HS-27A (cell line): Measurements from ENCODE around the gene GINM1.

Experiments
- DNase-seq: peaks from one replicate; pipeline ENCODE4 v3.0.0-alpha.2; 2012; ENCODE audit warnings: low read depth, missing footprints

GINM1 gene, protein sequence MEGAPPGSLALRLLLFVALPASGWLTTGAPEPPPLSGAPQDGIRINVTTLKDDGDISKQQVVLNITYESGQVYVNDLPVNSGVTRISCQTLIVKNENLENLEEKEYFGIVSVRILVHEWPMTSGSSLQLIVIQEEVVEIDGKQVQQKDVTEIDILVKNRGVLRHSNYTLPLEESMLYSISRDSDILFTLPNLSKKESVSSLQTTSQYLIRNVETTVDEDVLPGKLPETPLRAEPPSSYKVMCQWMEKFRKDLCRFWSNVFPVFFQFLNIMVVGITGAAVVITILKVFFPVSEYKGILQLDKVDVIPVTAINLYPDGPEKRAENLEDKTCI

DNA sequence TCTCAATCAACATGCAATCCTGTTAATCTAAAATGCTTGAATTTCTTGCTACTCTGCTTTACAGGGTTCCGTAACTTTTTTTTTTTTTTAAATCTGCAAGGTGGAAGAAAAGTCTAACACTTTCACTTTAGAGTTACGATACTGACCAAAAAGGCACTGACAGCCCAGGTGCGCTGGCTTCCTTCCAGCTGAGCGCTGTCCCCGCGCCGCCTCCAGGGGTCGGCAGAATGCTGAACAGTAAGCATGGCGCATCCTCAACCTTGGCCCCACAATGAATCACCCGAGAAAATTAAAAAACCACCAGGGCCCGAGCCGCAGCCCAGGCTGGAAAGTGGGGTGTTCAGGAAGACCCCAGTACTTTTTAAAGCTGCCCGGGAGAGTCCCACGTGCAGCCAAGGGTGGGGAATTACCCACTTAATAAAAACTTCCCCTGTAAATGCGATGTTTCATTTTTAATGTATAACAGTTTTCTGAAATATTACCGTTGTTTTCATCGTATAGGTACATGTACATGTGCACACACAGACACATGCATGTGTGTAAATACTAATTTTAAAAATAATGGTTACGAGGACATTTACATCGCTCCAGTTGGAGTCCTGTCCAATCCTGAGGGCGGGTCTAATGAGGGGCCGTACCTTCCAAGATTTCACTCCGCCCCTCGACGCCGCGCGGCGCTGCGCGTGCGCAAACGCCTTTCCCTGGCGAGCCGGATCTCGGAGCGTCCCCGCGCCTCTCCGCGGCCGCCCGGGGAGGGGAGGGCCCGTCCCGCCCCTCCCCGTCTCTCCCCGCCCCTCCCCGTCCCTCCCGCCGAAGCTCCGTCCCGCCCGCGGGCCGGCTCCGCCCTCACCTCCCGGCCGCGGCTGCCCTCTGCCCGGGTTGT, at the start of gene GINM1:
Gene GINM1, plus strand, starts transcription at position 849 of the 883 bp plus-strand sequence. CDS start 40 bp downstream, outside the sequence.
- peak; percentile 89 for DNase-seq

DNA sequence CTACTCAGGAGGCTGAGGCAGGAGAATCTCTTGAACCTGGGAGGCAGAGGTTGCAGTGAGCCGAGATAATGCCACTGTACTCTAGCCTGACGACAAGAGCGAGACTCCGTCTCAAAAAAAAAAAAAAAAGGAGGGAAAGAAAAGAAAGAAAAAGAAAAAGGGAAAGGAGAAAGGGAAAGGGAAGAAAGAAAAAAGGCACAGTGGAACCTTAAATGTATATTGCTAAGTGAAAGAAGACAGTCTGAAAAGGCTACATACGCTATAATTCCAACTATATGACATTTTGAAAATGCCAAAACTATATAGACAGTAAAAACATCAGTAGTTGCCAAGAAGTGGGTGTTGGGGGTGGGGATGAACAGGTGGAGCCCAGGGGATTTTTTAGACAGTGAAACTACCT, 36.5 kb upstream of the GINM1 start:
- DNase-seq, result no peak

DNA sequence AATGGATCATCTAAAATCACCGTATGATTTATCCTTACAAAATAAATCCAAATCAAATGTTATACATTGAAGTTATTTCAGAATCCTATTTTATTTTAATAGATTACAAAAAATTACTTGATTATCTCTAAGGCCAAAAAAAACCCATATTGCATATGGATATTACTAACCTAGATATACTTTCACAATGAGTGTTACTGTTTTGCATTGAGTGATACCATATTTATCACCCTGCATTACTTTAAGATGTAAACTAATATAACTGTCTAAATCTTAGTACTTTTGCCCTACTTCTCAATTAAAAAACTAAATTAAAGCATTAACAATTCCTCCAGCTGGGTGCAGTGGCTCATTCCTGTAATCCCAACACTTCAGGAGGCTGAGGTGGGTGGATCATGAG, 31.4 kb upstream of the GINM1 start:
- no peak for DNase-seq

DNA sequence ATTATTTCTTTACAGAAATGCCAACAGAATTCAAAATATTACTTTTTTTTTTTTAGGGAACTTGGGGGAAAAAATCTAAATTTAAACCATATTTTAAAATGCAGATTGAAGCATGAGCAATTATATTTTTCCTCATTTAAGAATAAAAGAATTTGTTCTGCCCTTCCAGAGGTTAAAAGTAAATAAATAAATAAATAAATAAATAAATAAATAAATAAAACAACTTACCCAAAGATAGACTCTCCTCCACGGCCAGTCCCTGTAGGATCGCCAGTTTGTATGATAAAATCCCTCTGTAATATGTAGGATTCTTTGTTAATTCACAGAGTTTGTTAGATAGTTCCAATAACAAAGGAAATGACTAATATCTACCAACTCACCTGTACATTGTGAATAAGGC, 25.0 kb upstream of the GINM1 start:
- no peak for DNase-seq

DNA sequence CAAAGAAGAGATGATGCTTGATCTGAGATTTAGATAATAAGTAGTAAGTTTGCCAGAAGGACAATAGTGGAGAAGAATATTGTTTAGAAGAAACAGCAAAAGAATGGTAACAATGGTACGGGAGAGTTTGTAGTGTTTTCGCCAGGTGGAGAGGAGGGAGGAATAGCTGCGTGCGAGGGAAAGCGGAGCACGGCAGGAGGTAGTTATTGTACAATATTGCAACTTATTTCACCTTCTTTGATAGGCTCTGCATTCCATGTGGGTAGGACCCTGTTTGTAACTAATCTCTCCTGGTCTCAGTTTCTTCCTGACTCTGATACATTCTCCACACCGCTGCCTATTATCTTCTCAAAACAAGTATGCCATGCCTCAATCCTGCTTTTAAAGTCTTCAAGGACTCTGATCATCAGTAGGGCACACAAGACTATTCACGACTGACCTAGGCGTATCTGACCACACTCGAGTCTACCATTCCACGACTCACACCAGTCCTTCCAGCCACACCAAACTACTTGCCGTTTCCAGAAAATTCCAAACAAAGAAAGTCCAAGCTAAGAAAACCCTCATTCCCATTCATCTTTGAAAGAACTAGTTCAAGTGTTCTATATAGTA, 21.4 kb upstream of the GINM1 start:
- DNase-seq, result no peak

DNA sequence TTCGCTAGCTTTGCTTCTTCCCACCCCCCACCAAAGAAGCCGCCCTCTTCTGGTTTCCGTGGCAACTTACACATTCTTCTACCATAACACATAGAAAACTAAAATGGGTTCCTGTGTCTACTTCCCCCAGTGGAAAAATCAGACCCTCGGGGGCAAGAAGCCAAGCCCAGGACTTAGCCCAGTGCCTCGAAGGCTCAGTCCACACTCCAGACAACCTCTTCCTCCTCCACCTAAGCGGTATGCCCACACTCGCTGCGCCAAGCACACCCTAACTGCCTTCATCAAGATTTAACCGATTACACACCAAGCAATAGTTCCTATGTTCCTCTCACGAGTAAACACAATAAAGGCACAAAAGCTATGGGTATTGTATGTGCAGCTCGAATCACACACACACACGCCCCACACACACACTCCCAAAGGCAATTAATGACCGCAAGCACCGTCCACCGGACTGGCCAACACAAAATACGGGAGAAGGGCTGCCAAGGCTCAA, 20.9 kb upstream of the GINM1 start:
- DNase-seq, result no peak

DNA sequence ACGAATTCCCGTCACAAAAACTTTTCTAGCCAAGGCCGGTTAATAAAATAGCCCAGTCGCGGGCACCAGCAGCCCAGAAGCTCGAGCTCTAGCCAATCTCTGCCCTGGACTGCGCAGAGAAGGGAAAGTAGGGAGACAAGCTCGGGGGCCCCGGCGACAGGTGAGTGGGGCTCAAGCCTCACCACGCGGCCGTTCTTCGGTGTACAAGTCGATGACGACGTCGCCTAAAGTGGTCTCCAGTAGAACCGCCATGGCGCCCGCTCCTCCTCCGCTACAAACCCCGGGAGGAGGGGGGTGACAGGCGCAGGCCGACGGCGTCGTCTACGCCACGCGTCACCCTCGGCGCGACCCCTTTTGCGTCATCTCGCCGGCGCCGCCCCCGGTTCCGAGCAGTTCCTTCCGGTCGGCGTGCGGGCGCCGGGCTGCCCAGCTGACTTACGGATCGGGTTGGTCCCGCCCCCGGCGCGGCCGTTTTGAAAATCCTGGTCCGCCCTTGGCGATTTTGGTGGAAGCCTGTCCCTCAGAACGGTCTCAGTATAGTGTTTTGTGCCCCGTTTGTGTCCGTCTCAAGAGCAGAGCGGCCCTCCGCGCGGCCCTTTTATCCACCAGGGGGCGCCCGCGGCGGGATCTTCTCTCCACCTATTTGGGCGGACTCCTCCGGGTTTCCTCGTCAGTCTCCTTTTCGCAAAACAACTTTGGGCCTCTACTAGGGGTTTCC, 20.3 kb upstream of the GINM1 start, which contains the start of gene PPIL4:
Gene PPIL4, minus strand, starts transcription at position 290 of the 718 bp plus-strand sequence. Its CDS starts 38 bp downstream, at position 252.
- DNase-seq, result peak; percentile 86

DNA sequence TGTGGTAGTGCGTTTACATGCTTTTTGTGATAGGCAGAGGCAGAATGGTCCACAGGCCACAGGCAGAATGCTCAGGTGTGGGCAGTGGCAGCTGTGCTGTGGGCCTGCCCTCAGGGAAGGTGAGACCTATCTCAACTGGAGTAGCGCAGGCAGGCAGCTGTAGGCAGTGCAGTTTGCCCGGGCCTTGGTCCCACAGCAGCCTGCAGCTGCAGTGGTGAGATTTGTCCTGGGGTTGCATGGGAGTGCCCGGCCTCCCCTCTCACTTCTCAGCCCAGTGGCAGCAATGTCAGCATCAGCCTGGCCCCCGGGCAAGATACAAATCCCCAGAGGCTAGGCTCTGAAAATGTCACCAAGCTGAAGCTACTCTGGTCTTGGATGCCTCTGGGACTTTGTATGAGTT, 14.3 kb upstream of the GINM1 start:
- no peak for DNase-seq

DNA sequence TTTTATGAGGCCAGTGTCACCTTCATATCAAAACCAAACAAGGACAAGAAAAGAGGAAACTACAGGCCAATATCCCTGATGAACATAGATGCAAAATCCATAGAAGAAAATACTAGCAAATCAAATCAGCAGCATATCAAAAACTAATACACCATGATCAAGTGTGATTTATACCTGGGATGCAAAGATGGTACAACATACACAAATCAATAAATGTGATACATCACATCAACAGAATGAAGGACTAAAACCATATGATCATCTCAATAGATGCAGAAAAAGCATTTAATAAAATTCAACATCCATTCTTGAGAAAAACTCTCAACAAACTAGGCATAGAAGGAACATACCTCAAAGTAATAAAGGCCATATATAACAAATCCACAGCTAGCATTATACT, 8.1 kb upstream of the GINM1 start:
- no peak for DNase-seq

DNA sequence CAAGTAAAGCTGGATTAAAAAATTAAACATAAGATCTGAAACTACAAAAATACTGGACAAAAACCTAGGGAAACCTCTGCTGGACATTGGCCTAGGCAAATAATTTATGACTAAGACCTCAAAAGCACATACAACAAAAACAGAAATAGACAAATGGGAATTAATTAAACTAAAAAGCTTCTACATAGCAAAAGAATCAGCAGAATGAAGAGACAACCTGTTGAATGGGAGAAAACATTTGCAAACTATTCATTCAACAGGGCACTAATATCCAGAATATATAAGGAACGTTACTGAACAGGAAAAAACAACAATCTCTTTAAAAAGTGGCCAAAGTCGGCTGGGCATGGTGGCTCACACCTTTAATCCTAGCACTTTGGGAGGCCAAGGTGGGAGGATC, 6.8 kb upstream of the GINM1 start:
- no peak for DNase-seq

DNA sequence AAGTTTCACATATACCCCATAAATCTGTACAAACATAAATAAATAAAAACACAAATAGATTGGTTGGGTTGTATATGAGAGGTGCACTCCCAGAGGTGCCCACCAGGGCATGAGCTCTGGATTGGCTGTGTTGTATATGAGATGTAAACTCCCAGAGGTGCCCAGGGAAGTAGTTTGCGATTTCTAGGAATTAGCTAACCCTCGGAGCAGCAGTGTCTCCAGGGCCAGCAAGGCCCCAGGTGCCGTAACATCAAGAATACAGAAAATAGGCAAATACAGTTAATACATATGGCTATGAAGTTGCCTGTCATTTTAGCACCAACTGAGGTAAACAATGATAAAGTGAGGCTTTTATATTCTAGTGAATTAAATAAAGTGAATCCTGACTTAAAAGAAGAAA, 5.4 kb upstream of the GINM1 start:
- no peak for DNase-seq

DNA sequence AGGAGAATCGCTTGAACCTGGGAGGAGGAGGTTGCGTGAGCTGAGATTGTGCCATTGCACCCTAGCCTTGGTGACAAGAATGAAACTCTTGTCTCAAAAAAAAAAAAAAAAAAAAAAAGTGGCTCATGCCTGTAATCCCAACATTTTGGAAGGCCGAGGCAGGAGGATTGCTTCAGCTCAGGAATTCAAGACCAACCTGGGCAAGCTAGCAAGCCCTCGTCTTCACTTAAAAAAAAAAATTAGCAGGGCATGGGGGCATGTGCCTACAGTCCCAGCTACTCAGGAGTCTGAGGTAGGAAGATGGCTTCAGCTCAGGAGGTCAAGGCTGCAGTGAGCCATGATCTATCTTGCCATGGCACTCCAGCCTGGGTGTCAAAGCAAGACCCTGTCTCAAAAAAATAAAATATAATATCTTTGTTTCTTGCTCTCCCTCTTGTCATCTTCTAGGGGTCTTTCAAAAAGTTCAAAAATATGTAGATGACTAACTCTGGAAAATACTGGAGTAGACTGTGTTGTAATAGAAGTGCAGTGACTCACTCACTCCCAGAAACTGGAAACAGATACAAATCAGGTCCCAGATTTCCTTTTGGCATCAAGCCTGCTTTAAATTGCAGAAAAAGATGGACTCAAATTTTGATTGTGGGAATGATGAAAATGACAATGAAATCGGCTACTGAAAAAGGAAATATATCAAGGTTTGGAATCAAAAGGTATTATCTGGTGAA, 2.8 kb upstream of the GINM1 start:
- peak; percentile 50 for DNase-seq

DNA sequence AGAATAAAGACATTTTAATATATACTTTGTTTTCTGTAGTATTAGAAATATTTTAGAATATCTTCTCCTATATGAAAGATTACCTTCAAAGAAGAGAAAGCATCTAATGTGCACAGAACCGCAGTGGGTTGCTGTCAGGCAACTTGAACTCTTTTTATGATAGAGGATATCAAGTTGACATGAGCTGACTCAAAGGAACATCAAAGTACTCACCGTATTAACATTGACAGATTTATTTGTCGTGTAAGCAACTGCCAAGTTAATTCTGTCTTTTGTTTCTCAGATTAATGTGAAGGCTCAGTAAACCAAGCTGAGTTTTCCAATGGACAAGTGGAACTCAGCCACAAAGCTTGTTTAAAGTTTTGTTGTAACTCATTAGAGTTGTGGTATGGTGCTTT, 2.2 kb upstream of the GINM1 start:
- no peak for DNase-seq

DNA sequence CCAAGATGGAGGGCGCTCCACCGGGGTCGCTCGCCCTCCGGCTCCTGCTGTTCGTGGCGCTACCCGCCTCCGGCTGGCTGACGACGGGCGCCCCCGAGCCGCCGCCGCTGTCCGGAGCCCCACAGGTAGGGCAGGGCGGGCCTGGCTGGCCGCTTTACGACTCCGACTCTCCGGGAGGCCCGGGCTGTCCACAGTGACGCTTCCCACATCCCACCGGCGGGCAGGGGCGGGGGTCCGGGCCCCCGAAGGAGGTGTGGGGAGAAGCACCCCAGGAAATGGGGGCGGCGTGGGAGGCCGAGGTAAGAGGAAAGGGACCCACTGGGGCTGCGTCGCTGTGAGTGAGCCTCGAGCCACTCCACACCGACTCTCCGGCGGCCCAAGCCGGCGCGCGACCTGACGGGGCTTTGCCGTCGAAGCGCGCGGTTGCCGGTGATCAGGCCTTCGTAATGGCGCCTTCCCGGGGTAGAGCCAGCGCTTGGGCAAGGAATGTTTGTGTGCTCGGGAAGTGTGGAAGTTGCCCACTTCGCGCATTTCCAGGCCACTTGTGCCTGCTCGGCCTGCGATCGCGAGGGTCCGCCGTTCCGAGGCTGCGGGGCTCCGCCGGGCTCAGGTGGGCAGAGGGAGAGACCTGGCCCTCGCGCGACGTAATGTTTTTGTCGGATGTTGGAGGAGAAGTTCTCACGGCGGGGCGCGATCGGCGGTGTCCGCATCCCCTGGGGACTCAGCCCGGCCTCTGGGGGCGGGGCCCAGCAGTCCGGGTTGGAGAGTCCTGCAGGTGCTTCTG, 427 bp downstream of the GINM1 start:
- DNase-seq, result no peak

DNA sequence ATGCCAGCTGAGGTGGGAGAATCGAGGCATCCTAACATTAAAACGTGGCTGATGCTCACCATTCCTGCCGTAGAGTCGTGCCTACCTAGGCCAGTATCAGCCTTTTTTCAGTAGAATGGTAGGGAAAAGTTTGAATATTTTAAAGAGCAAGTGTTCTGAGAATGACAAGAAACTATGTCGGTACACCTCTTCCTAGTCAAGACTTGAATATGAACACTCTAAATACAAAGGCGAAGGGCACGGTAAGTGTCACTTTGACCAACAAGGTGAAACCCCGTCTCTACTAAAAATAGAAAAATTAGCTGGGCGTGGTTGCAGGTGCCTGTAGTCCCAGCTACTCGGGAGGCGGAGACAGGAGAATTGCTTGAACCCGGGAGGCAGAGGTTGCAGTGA, 1.0 kb downstream of the GINM1 start:
- no peak for DNase-seq

DNA sequence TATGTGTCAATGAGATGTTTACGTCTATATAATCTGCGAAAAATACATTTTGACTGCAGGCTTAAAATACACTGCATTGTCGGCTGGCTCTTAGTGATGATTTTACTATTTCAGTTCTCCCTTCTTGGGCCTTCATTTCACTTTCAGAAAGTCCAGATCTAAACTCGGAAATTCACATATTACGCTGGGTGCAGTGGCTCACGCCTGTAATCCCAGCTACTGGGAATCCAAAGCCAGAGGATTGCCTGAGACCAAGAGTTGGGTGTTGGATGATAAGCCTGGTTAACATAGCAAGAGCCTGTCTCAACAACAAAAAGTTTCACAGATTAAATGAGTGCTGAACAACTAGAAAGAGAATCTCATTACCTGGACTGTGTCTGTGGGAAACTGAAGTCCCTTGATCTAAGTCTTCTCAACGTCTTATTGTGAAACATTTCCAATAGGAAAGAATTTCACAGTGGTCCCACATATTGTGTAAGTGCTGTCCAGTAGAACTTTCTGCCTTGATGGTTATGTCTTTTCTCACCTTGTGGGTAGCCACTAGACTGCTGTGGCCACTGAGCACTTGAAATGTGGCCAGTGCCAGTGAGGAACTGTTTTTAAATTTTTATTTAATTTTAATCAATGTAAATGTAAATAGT, 1.9 kb downstream of the GINM1 start:
- no peak for DNase-seq

DNA sequence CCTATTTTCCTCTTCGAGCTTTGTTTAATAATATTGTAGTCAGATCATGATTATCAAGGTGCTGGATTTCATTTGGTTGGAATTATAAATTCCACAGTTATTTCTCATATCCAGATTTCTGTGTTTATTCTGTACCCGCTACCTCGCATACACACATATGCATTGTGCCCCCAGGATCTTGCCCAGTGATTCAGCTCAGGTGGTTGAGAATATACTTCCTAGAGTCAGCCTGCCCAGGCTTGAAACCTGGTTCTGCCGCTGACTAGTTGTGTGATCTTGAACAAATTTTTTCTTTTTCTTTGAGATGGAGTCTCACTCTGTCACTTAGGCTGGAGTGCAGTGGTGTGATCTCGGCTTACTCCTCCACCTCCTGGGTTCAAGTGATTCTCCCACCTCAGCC, 14.7 kb downstream of the GINM1 start:
- DNase-seq, result no peak

DNA sequence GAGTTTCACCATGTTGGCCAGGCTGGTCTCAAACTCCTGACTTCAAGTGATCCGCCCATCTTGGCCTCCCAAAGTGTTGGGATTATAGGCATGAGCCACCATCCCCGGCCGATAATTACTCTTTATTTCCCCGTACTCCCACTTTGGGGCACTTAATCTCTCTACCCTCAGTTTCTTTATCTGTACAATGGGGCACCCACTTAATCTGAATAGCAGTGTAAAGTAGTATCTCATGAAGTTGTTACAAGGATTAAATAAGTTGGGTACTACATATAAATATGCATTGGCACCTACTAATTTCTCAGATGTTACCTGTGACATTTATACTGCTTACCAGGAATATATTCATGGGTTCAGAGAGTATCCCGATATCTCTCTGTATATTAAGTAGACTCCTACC, 15.2 kb downstream of the GINM1 start:
- DNase-seq, result no peak

DNA sequence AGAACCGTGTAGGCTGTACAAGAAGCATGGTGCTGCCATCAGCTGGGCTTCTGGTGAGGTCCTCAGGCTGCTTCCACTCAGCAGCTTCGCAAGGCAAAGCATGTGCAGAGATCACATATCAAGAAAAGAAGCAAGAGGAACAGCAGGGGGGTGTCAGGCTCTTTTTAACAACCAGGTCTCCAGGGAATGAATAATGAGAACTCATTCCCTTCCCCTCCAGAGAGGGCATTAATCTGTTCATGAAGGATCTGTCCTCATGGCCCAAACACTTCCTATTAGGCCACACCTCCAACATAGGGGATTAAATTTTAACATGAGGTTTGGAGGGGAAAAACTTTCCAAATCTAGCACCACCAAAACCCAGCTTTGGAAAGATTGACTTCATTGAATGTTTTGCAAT, 20.0 kb downstream of the GINM1 start:
- no peak for DNase-seq

DNA sequence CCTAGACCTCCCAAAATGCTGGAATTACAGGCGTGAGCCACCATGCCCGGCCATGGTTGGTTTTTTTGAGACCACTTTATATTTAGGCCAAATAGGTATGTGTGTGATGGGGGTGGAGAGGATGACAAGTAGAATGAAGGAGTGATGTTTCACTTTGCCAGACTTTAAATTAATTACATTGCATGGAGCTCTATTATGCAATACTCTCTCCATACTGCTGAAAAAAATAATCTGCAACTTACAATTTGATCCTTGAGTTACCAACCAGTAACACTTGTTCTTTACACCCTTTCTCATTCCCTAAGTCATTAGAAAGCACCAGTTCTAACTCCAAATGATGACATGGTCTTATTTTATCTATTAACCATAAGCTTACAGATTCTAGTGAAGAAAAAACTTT, 26.8 kb downstream of the GINM1 start:
- no peak for DNase-seq
